HG03378 (cell line): ENCODE results near the gene WBP11.
A peak's percentile ranks its signal among the peaks of the same experiment; 100 is the strongest.
"Not testable (repeated sequence)": the region's sequence is repeated elsewhere in the genome, so short reads cannot be mapped to it uniquely, and the experiment has no call there.

Experiments
- ATAC-seq: cut with Tn5 transposase; IDR thresholded peaks from one replicate; pipeline ENCODE4 v1.9.1; 2021; ENCODE audit warnings: mild to moderate bottlenecking, moderate library complexity; ENCODE audit not compliant: unreplicated experiment

Gene WBP11

GRCh38 chr12:14773685-14774073 is 29.6 kb downstream of the WBP11 start:
- ATAC-seq, result peak; percentile 16

- ATAC-seq, result no peak
Measured at GRCh38 chr12:14772946-14773345, 30.3 kb downstream of the WBP11 start.

- ATAC-seq, result no peak
Measured at GRCh38 chr12:14771651-14772137, 31.6 kb downstream of the WBP11 start.

GRCh38 chr12:14770496-14771461 is 32.5 kb downstream of the WBP11 start:
- ATAC-seq, result peak; percentile 26

- ATAC-seq, result peak; percentile 34
Measured at GRCh38 chr12:14769969-14770495, 33.2 kb downstream of the WBP11 start.

GRCh38 chr12:14769466-14769968 is 33.8 kb downstream of the WBP11 start:
- ATAC-seq, result peak; percentile 0

GRCh38 chr12:14768823-14769405 is 34.4 kb downstream of the WBP11 start:
- no peak for ATAC-seq

GRCh38 chr12:14767617-14768016 is 35.7 kb downstream of the WBP11 start:
- no peak for ATAC-seq

GRCh38 chr12:14766649-14767215 is 36.5 kb downstream of the WBP11 start:
- ATAC-seq, result no peak

GRCh38 chr12:14766020-14766419 is 37.3 kb downstream of the WBP11 start:
- not testable (repeated sequence) for ATAC-seq

GRCh38 chr12:14765398-14765797 is 37.9 kb downstream of the WBP11 start:
- no peak for ATAC-seq

- ATAC-seq, result not testable (repeated sequence)
Measured at GRCh38 chr12:14759711-14760280, 43.5 kb downstream of the WBP11 start.

GRCh38 chr12:14756334-14757143 is 46.7 kb downstream of the WBP11 start:
- no peak for ATAC-seq

- ATAC-seq, result no peak
Measured at GRCh38 chr12:14751986-14752385, 51.3 kb downstream of the WBP11 start.

- no peak for ATAC-seq
Measured at GRCh38 chr12:14743061-14743460, 60.2 kb downstream of the WBP11 start.

GRCh38 chr12:14741942-14742341 is 61.3 kb downstream of the WBP11 start:
- ATAC-seq, result no peak

GRCh38 chr12:14741153-14741552 is 62.1 kb downstream of the WBP11 start:
- no peak for ATAC-seq

- ATAC-seq, result not testable (repeated sequence)
Measured at GRCh38 chr12:14736441-14736840, 66.8 kb downstream of the WBP11 start.
